Left lung (tissue), 10 donors: Measurements from ENCODE around the gene PTPN3. TPM values are rescaled to one million over a fixed set of nuclear protein-coding genes. Genes with fewer than 3 reads are reported as not detected.

Experiments used
- ATAC-seq: fragments of 200-7000 bp; cut with Tn5 transposase; one replicate; pipeline ENCODE4 v1.9.1; 2020; ENCODE audit warnings: moderate library complexity
- DNase-seq, 4 donors: peaks; one replicate each; pipeline ENCODE4 v3.0.0-alpha.2; 2013 to 2020
- H3K27ac ChIP-seq, 2 donors: fragments of 200-600 bp; sonication (generic) in 1 of 2; one replicate each; pipeline versions ENCODE4 v1.5.0 to v1.8.0; 2020 to 2021
- H3K27me3 ChIP-seq, 2 donors: fragments of 200-600 bp; sonication (generic) in 1 of 2; one replicate each; pipeline versions ENCODE4 v1.5.0 to v1.8.0; 2020 to 2021
- H3K36me3 ChIP-seq, 2 donors: fragments of 200-600 bp; sonication (generic) in 1 of 2; one replicate each; pipeline versions ENCODE4 v1.5.0 to v1.8.0; 2020 to 2021
- H3K4me1 ChIP-seq, 2 donors: fragments of 200-600 bp; one replicate each; pipeline ENCODE4 v1.8.0; 2021
- H3K4me3 ChIP-seq, 2 donors: fragments of 200-600 bp; sonication (generic) in 1 of 2; one replicate each; pipeline versions ENCODE4 v1.5.0 to v1.8.0; 2020 to 2021; ENCODE audit warnings: mild to moderate bottlenecking in 1 of 2
- H3K9me3 ChIP-seq, 2 donors: fragments of 200-600 bp; sonication (generic) in 1 of 2; one replicate each; pipeline versions ENCODE4 v1.5.0 to v1.8.0; 2020 to 2021
- intact Hi-C, 2 donors: fragments of 100-400 bp; cut with DNase I; formaldehyde crosslinking; loops; one replicate each; pipeline versions ENCODE4 v1.11.2 to v1.14.2; 2022
- polyA plus RNA-seq, 6 donors: library from polyadenylated mRNA; unstranded; fragments of 120-200 nt; gene quantifications; one replicate each; pipeline ENCODE4 v1.2.1, GENCODE V29; 2013; ENCODE audit not compliant: insufficient read length in 6 of 6
- total RNA-seq, 2 donors: library from RNA; stranded (reverse); fragmentation: NEBNext Ultra II Directional; extraction: Animal tissue kit (Norgen Biotek cat#: 25700); gene quantifications; one replicate each; pipeline ENCODE4 v1.2.1, GENCODE V29; 2021
- TF ChIP-seq, protein P1 (sequence below), 2 donors: fragments of 200-600 bp; sonication (generic) in 1 of 2; IDR thresholded peaks; one replicate each; pipeline versions ENCODE4 v1.5.0 to v1.8.0; 2021; ENCODE audit warnings: antibody characterized with exemption in 2 of 2
- donor health status: DM: no; HTN: yes; CAD: no.
- donor health status: DM: no; HTN: no; CAD: no.

The PTPN3 gene
- total and polyA plus RNA-seq, 8 donors, result 7.7 to 16.6 (median 15.7) TPM

DNA sequence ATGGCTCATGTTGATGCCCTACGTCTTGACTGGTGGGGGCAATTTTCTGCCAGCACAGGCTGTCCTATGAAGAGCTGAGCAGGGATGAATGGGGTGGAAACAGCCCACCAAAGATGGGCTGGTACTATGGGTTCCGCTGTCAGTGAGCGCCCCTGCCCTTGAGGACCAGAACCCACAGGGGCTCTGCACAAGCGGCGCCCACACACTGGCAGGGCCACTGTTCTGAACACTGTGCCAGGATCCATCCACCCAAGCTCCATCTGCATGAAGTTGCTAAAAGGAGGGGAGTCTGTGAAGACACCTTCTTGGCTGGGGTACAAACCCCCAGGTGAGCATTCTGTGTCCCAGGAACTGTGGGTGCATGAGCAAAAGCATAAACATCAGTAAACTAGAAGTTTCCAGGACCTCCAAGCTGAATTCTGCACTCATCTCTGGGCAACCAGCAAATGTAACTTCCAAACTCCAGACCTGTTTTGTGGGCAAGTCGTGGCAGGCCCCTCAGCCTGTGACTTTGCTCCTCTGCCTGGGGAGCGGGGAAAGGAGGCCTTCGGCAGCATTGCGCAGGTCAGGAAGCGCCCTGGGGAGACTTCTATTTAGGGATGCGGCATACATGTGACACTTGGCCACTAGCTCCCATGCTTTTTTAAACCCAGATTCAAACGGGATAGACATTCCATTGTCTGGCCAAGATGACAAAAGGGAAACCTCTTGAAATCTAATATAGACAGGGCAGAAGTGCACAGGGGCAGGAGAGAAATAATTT lies 48.9 kb downstream of the PTPN3 start:
- peaks cover 0 to 5% of the 10 kb centered on the region in 2 donors for H3K36me3 ChIP-seq
- intact Hi-C loops, result no loop called here
- H3K27ac ChIP-seq, result no peak overlapping the region

DNA sequence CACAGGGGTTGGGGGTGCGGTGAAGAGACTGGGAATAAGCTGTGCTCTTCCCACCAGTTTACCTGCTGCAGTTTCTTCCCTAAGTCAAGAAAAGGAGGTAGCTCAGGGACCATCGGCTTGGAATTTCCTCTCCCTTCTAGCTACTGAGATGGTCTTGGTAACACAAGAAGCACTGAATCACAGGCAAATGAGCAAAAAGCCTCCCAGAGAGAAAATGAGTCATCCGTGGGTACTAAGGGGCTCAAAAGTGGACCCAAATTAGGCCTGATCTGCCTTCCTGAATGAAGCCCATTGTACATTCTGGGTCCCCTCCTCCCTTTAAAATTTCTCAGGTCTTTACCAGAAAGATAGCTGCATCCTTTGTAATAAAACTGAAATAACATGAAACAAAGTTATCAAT lies 49.9 kb downstream of the PTPN3 start:
- no peak overlapping the region for H3K27ac ChIP-seq
- H3K4me1 ChIP-seq, result no peaks in the 10 kb centered on the region
- H3K9me3 ChIP-seq, result no peaks in the 10 kb centered on the region
- H3K4me3 ChIP-seq, result no peak overlapping the region
- intact Hi-C loops, result no loop called here
- TF ChIP-seq, protein P1, sequence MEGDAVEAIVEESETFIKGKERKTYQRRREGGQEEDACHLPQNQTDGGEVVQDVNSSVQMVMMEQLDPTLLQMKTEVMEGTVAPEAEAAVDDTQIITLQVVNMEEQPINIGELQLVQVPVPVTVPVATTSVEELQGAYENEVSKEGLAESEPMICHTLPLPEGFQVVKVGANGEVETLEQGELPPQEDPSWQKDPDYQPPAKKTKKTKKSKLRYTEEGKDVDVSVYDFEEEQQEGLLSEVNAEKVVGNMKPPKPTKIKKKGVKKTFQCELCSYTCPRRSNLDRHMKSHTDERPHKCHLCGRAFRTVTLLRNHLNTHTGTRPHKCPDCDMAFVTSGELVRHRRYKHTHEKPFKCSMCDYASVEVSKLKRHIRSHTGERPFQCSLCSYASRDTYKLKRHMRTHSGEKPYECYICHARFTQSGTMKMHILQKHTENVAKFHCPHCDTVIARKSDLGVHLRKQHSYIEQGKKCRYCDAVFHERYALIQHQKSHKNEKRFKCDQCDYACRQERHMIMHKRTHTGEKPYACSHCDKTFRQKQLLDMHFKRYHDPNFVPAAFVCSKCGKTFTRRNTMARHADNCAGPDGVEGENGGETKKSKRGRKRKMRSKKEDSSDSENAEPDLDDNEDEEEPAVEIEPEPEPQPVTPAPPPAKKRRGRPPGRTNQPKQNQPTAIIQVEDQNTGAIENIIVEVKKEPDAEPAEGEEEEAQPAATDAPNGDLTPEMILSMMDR (IDR thresholded peaks at IDR 0.05), result no peak
- ATAC-seq (no peak), DNase-seq (no peak)
- H3K36me3 ChIP-seq, result peaks cover 0 to 5% of the 10 kb centered on the region in 2 donors
- H3K27me3 ChIP-seq, result peaks cover 0 to 47% of the 10 kb centered on the region in 2 donors

More for the DNA sequence above, 48.9 kb downstream of the PTPN3 start:
- DNase-seq, result no peak
- Histone ChIP-seq H3K4me1 (no peaks in the 10 kb centered on the region), H3K27me3 (peaks cover 0 to 50% of the 10 kb centered on the region in 2 donors), H3K4me3 (no peak overlapping the region), H3K9me3 (no peaks in the 10 kb centered on the region)
- no peak for ATAC-seq
- TF ChIP-seq, protein P1 (IDR thresholded peaks at IDR 0.05), result no peak

DNA sequence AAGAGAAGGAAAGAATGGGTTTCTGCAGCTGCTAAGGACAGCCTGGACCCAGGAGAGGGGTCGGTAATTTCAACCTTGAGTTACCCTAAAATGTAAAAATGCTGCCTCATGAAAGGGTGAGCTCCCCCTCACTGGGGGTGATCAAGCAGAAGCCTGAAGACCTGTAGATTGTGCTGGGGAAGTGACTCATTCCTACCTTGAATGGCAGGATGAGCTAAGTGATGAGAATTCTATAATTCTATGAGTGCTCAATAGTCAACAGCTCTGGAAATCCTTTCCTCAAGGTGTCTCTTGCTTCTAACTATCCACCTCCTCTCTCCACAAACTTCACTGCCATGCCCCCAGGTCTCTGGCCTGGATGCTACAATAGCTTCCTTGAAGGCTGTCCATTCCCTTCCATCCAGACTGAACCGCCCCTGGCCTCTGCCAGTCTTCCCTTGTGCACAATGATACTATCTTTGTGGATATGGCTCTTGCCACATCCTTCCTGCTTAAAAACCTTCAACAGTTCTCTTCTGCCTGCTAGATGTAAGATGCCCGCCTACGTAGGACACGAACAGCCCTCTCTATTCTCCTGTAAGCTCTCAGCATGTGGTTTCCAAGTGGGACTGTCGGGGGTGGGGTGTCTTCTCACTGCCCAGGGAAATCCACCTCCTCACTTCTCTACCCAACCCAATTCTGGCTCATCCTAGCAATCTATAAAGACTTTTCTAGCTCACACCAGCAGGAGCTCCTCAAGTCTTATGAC lies 50.6 kb downstream of the PTPN3 start:
- Histone ChIP-seq H3K9me3 (no peaks in the 10 kb centered on the region), H3K27ac (no peak overlapping the region), H3K4me1 (no peaks in the 10 kb centered on the region), H3K27me3 (peaks cover 0 to 54% of the 10 kb centered on the region in 2 donors), H3K4me3 (no peak overlapping the region), H3K36me3 (peaks cover 0 to 5% of the 10 kb centered on the region in 2 donors)
- DNase-seq (no peak), ATAC-seq (no peak)
- intact Hi-C loops, result no loop called here
- TF ChIP-seq, protein P1 (IDR thresholded peaks at IDR 0.05), result no peak

DNA sequence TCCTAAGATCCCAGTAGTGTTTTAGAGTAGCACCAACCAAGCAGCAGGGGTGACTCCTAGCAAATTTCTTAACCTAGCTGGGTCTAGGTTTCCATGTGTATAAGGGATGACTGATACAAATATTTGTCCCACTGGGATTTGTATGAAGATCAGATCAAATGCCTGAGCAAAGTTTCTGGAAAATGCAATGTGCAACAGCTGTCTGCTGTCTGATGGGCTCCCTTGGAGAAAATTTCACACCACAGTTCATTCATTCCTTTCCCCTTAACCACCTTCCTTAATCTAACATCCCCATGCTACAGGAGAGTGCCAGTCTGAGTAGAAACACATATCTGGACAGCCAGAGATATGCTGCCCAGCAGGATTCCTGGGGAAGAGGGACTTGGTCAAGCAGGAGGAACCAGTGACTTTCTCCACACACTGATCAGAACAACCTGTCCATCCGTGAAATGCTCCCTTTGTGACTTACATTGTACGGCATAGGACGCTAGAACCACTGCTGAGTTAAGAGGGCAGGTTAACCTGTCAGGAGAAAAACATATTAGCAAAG lies 53.3 kb downstream of the PTPN3 start:
- Histone ChIP-seq H3K27me3 (peaks cover 0 to 54% of the 10 kb centered on the region in 2 donors), H3K9me3 (no peaks in the 10 kb centered on the region), H3K27ac (no peak overlapping the region), H3K4me1 (no peaks in the 10 kb centered on the region), H3K4me3 (no peak overlapping the region), H3K36me3 (peaks cover 0 to 5% of the 10 kb centered on the region in 2 donors)
- DNase-seq (no peak), ATAC-seq (no peak)
- intact Hi-C loops, result no loop called here
- TF ChIP-seq, protein P1 (IDR thresholded peaks at IDR 0.05), result no peak

DNA sequence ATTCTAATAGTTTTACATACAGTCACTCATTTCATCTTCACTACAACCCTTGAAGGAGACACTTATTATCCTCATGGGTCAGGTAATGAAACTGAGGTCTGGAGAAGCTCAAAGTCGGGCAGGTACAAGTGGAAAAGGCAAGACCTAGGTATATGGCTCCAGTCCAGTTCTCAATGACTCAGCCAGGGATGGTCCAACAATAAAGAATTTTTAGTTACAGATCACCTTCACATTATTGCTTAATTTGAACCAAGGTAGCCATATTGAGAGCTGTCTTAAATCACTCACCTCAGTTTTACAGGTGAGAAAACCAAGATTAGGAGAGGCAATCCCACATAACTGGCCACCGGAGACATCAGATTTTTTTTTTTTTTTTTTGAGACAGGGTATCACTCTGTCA lies 55.4 kb downstream of the PTPN3 start:
- H3K9me3 ChIP-seq, result no peaks in the 10 kb centered on the region
- no peak overlapping the region for H3K27ac ChIP-seq
- ATAC-seq (no peak), DNase-seq (no peak)
- peaks cover 0 to 44% of the 10 kb centered on the region in 2 donors for H3K27me3 ChIP-seq
- intact Hi-C loops, result no loop called here
- H3K4me1 ChIP-seq, result no peaks in the 10 kb centered on the region
- H3K36me3 ChIP-seq, result peaks cover 0 to 5% of the 10 kb centered on the region in 2 donors
- TF ChIP-seq, protein P1 (IDR thresholded peaks at IDR 0.05), result no peak
- H3K4me3 ChIP-seq, result no peak overlapping the region
